GM12878 (cell line): ENCODE measurements around the gene TADA3. TPM values are rescaled to one million over a fixed set of nuclear protein-coding genes. Genes with fewer than 3 reads are reported as not detected.
A peak's percentile ranks its signal among the peaks of the same experiment; 100 is the strongest.

ENCODE experiments used
- CBFB ChIP-seq: IDR thresholded peaks from 2 replicates; pipeline ENCODE4 v1.6.1; 2016; ENCODE audit warnings: antibody characterized with exemption, low read depth
- CREM ChIP-seq: IDR thresholded peaks from 2 replicates; pipeline ENCODE4 v1.6.1; 2014; ENCODE audit warnings: antibody characterized with exemption, low read depth
- HDGF ChIP-seq: fragments of 450-650 bp; IDR thresholded peaks from 2 replicates; pipeline ENCODE4 v1.6.1; 2016; ENCODE audit warnings: antibody characterized with exemption
- IRF4 ChIP-seq: IDR thresholded peaks from 2 replicates; pipeline ENCODE4 v1.6.1; 2011; ENCODE audit warnings: low read depth, low read length
- NFXL1 ChIP-seq: fragments of 450-650 bp; IDR thresholded peaks from 2 replicates; pipeline ENCODE4 v1.6.1; 2017; ENCODE audit warnings: antibody characterized with exemption, mild to moderate bottlenecking, borderline replicate concordance
- POLR2AphosphoS5 ChIP-seq: IDR thresholded peaks from 2 replicates; pipeline ENCODE4 v1.6.1; 2011; ENCODE audit warnings: mild to moderate bottlenecking, low read length, inconsistent platforms
- RUNX3 ChIP-seq: IDR thresholded peaks from 2 replicates; pipeline ENCODE4 v1.6.1; 2012; ENCODE audit warnings: low read length, inconsistent platforms
- SIN3A ChIP-seq: IDR thresholded peaks from 2 replicates; pipeline ENCODE4 v1.6.1; 2012; ENCODE audit warnings: low read depth, low read length, improper control_type of control experiment
- SMAD5 ChIP-seq: IDR thresholded peaks from 2 replicates; pipeline ENCODE4 v1.6.1; 2016; ENCODE audit warnings: antibody characterized with exemption, low read depth
- SREBF1 ChIP-seq: IDR thresholded peaks from 2 replicates; pipeline ENCODE4 v1.6.1; 2012; ENCODE audit warnings: mild to moderate bottlenecking, low read length
- STAT1 ChIP-seq: fragments of 450-650 bp; conservative IDR thresholded peaks from 2 replicates; pipeline ENCODE4 v1.6.1; 2014; ENCODE audit warnings: antibody characterized with exemption, mild to moderate bottlenecking
- TCF7 ChIP-seq: IDR thresholded peaks from 2 replicates; pipeline ENCODE4 v1.6.1; 2014; ENCODE audit warnings: antibody characterized with exemption, borderline replicate concordance
- polyA plus RNA-seq, 11 experiments: library from polyadenylated mRNA; depleted of rRNA in 4 of 11; unstranded in 6 of 11; stranded (reverse) in 5 of 11; fragments of >200 nt; fragmentation: Nextera tagmentation in 4 of 11; fragmentation: Illumina TruSeq in 1 of 11; extraction: Ambion mirVana in 4 of 11; extraction: Trizol in 1 of 11; gene quantifications; 1 replicate in 1 of 11; 2 replicates in 10 of 11; pipeline versions ENCODE4 v1.2.1 to v1.2.3, GENCODE V29; 2011 to 2016; ENCODE audit warnings: inconsistent platforms in 2 of 11, missing spikeins in 2 of 11, low read depth in 1 of 11
- total RNA-seq, 4 experiments: library from RNA; depleted of rRNA in 3 of 4; stranded (reverse); fragments of >200 nt in 3 of 4; fragmentation: Illumina TruSeq in 1 of 4; extraction: Trizol in 1 of 4; gene quantifications; 2 replicates each; pipeline versions ENCODE4 v1.2.1 to v1.2.3, GENCODE V29; 2013 to 2021
- TF ChIP-seq, protein P1 (sequence below): fragments of 450-650 bp; formaldehyde crosslinking; IDR thresholded peaks from 2 replicates; pipeline ENCODE4 v1.4.0; 2022; ENCODE audit warnings: mild to moderate bottlenecking, moderate library complexity
- TF ChIP-seq, protein P2 (sequence below): IDR thresholded peaks from 2 replicates; pipeline ENCODE4 v1.6.1; 2012; ENCODE audit warnings: low read length, inconsistent platforms
- TF ChIP-seq, protein P3 (sequence below): fragments of 450-650 bp; IDR thresholded peaks from 2 replicates; pipeline ENCODE4 v1.6.1; 2017; ENCODE audit warnings: mild to moderate bottlenecking, moderate library complexity
- TF ChIP-seq, protein P4 (sequence below): fragments of 450-650 bp; IDR thresholded peaks from 2 replicates; pipeline ENCODE4 v1.6.1; 2017; ENCODE audit warnings: antibody characterized with exemption, mild to moderate bottlenecking, moderate library complexity

TADA3 gene
- total and polyA plus RNA-seq, 10 of the 15 experiments (the other 5 are each of a cell fraction or from before 2014, with no cell fraction given): 2.6 to 71.2 (median 51.0) TPM

DNA sequence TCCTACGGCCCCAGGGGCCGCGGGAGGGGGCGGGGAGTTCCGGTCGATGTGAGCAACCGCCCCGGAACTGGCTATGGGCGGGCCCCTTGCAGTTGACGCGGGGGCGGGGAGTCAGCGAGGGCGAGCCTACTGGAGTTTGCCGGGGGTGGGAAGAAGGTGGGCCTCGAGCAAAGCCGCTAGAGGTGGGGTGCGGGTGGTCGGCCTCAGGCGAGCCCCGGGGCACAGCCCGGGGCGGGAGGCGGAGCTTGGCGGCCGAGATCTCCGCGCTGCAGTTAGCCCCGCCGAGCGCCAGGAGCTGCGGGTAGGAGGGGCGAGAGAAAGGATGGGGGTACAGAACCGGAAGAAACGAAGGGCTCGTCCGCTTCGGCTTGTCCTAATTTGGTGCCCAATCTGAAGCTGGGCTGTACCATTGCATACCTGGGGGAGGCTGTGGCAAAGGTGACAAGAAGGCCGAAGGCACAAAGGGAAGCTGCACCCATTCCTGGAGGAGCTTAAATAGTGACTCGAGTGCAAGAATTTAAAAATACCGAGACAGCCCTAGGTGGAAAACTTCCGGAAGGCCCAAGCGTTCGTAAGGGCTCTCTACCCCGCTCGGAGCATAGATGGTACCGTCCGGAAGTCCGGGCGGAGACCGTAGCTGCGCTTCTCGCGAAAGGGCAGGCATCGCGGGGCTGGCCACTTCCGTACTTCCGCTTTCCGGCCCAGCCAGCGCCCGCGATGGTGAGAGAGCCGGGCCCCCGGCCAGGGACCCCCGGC is at the start of gene TADA3, which contains the start of gene ARPC4 (continued):
- TF ChIP-seq, protein P1, sequence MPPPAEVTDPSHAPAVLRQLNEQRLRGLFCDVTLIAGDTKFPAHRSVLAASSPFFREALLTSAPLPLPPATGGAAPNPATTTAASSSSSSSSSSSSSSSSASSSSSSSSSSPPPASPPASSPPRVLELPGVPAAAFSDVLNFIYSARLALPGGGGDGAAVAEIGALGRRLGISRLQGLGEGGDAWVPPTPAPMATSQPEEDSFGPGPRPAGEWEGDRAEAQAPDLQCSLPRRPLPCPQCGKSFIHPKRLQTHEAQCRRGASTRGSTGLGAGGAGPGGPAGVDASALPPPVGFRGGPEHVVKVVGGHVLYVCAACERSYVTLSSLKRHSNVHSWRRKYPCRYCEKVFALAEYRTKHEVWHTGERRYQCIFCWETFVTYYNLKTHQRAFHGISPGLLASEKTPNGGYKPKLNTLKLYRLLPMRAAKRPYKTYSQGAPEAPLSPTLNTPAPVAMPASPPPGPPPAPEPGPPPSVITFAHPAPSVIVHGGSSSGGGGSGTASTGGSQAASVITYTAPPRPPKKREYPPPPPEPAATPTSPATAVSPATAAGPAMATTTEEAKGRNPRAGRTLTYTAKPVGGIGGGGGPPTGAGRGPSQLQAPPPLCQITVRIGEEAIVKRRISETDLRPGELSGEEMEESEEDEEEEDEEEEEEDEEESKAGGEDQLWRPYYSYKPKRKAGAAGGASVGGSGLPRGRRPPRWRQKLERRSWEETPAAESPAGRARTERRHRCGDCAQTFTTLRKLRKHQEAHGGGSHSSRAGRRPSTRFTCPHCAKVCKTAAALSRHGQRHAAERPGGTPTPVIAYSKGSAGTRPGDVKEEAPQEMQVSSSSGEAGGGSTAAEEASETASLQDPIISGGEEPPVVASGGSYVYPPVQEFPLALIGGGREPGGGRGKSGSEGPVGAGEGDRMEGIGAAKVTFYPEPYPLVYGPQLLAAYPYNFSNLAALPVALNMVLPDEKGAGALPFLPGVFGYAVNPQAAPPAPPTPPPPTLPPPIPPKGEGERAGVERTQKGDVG (CRISPR knock-in tag): no peak
- TF ChIP-seq HDGF (no peak; the same call in 1 of the 2 replicates), NFXL1 (no peak), SIN3A (0 out of 2 replicates have a peak, but pooled peaks have one; percentile 51), CREM (0 out of 2 replicates have a peak, but pooled peaks have one; percentile 27), POLR2AphosphoS5 (peak; percentile 95), SMAD5 (peak; percentile 63), TCF7 (no peak), STAT1 (peak; percentile 61; the same call in 1 of the 2 replicates), CBFB (peak; percentile 88), SREBF1 (peak; percentile 98), IRF4 (no peak), RUNX3 (no peak)
- TF ChIP-seq, protein P2, sequence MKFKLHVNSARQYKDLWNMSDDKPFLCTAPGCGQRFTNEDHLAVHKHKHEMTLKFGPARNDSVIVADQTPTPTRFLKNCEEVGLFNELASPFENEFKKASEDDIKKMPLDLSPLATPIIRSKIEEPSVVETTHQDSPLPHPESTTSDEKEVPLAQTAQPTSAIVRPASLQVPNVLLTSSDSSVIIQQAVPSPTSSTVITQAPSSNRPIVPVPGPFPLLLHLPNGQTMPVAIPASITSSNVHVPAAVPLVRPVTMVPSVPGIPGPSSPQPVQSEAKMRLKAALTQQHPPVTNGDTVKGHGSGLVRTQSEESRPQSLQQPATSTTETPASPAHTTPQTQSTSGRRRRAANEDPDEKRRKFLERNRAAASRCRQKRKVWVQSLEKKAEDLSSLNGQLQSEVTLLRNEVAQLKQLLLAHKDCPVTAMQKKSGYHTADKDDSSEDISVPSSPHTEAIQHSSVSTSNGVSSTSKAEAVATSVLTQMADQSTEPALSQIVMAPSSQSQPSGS: no peak
- TF ChIP-seq, protein P3, sequence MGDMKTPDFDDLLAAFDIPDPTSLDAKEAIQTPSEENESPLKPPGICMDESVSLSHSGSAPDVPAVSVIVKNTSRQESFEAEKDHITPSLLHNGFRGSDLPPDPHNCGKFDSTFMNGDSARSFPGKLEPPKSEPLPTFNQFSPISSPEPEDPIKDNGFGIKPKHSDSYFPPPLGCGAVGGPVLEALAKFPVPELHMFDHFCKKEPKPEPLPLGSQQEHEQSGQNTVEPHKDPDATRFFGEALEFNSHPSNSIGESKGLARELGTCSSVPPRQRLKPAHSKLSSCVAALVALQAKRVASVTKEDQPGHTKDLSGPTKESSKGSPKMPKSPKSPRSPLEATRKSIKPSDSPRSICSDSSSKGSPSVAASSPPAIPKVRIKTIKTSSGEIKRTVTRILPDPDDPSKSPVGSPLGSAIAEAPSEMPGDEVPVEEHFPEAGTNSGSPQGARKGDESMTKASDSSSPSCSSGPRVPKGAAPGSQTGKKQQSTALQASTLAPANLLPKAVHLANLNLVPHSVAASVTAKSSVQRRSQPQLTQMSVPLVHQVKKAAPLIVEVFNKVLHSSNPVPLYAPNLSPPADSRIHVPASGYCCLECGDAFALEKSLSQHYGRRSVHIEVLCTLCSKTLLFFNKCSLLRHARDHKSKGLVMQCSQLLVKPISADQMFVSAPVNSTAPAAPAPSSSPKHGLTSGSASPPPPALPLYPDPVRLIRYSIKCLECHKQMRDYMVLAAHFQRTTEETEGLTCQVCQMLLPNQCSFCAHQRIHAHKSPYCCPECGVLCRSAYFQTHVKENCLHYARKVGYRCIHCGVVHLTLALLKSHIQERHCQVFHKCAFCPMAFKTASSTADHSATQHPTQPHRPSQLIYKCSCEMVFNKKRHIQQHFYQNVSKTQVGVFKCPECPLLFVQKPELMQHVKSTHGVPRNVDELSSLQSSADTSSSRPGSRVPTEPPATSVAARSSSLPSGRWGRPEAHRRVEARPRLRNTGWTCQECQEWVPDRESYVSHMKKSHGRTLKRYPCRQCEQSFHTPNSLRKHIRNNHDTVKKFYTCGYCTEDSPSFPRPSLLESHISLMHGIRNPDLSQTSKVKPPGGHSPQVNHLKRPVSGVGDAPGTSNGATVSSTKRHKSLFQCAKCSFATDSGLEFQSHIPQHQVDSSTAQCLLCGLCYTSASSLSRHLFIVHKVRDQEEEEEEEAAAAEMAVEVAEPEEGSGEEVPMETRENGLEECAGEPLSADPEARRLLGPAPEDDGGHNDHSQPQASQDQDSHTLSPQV: no peak
- TF ChIP-seq, protein P4, sequence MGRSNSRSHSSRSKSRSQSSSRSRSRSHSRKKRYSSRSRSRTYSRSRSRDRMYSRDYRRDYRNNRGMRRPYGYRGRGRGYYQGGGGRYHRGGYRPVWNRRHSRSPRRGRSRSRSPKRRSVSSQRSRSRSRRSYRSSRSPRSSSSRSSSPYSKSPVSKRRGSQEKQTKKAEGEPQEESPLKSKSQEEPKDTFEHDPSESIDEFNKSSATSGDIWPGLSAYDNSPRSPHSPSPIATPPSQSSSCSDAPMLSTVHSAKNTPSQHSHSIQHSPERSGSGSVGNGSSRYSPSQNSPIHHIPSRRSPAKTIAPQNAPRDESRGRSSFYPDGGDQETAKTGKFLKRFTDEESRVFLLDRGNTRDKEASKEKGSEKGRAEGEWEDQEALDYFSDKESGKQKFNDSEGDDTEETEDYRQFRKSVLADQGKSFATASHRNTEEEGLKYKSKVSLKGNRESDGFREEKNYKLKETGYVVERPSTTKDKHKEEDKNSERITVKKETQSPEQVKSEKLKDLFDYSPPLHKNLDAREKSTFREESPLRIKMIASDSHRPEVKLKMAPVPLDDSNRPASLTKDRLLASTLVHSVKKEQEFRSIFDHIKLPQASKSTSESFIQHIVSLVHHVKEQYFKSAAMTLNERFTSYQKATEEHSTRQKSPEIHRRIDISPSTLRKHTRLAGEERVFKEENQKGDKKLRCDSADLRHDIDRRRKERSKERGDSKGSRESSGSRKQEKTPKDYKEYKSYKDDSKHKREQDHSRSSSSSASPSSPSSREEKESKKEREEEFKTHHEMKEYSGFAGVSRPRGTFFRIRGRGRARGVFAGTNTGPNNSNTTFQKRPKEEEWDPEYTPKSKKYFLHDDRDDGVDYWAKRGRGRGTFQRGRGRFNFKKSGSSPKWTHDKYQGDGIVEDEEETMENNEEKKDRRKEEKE: peak; percentile 98
